GM19099 (cell line): ENCODE results near the gene CECR2.

Source experiments
- POLR2A ChIP-seq: IDR thresholded peaks from 3 replicates; pipeline ENCODE4 v1.6.1; 2011; ENCODE audit warnings: low read depth; ENCODE audit not compliant: insufficient read length; ENCODE audit errors: extremely low read depth

CECR2 gene

DNA sequence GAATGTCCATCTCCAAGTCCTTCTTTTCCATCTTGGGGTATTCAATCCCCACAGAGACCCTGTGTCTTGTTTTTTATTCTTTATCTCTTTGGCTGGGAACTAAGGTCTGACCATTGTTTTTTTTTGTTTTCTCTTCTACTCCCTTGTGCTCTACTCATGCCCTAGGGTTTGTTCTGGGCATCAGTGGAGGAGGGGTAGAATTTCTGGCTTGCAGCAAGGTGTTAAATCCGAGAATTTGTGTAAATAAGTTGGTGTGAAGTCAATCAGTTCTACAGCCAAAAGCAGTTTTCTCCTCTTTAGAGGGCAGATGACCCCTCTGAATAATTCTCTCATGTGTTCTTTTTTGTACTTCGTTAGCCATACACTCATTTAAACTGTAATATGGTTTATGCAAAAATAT is 10.7 kb downstream of the CECR2 start:
- no peak for TF ChIP-seq POLR2A

DNA sequence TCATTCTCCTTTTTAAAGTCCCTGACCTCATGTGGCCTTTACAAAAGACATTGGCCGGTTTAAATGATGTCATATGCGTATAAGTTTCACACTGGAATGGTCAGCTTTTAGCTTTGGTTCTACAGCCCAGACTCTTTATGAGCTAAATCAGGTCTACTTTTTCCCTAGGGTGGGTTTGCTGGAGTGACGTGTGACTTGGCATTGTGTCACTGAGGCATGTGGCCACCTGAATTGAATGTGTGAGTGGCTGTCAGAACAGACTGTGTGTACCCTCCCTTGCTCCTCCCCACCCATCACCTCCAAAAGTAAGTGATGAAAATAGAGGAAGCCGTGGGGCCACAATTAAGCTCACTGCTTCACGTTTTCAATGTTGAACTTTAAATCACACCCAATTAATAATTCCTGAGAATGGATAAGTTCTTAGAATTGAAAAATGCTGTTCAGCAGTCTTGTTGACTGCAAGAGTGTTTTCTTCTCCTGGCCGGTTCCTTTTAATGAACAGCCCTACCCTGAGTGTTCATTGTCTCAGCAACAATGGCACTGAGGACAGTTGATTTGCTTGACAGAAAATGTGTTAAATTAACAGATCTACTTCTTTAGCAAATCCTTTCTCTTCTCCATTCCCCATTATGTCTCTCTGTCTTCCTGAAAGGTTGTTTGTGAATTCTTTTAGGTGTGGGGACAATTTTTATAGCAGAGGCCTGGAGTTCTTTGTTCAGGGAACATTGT is 11.3 kb downstream of the CECR2 start:
- TF ChIP-seq POLR2A, result no peak

DNA sequence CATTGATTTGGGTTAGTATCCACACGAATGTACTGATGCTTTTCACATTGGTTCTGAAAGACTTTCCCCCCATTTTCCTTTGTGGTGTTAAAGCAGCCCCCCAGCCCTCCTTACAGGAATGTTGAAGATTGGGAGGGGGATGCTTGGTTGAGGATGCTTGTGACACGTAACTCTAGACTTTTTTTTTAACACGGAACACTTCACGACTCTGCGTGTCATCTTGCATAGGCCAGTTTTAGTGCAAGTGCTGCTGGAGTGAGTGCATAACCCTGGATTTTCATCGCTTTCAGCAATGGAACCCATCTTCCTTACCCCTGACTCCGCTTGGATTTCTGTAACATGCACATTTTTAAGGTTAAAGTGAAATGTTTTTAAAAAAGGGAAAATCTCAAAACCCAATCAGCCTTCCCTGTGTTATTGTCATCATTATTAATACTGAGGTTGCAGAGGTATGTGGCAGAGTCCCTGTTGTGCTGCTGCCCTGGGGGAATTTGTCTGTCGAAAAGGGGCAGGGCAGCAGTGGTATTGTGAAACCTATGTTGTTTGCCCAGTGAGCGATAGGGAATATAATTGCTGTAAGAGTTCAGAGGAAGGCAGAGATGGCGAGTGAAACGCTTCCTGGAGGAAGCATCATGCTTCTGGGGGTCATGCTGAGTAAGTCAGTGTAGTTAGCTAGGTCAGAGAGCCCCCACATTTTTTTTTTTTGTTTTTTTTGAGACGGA is 12.1 kb downstream of the CECR2 start:
- TF ChIP-seq POLR2A, result no peak

DNA sequence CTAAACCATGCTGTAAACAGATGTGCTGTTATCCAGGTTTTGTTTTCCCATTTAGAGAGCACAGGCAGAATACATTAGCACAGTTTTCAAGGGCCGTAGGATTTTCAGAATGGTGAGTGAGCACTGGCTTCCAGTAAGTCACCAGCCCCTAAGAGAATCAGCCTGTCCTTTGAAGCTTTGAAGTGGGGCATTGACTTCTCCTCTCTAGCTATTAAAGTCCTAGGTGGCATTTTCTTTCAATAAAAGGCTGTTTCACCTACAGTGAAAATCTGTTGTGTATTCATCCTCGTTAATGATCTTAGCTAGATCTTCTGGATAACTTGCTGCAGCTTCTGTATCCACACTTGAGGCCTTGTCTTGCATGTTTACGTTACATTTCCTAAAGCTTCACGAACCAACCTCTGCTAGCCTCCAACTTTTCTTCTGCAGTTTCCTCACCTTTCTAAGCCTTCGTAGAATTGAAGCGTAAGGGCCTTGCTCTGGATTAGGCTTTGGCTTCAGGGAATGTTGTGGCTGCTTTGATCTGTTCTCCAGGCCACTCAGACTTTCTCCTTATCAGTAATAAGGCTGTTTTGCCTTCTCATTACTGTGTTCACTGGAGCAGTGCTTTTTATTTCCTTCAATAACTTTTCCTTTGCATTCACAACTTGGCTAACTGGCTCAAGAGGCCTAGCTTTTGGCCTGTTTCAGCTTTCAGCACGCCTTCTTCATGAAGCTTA is 15.5 kb downstream of the CECR2 start:
- TF ChIP-seq POLR2A, result no peak

DNA sequence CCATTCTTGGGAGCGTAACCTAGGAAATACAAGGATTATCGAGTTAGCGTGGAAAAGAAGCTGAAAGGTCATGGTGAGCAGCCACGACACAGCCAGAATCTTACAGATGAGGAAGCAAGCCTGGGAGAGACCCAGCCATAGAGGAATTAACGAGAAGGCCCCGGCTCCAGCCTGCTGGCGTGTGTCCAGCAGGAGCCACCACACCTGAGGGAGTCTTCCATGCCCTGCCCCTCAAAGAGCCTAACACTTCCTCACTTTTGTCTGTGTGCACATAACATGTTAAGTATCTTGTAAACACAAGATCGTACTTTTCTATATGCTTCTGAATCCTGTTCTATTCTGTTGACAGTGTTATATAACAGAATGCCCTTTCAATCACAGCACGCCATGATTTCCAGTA is 18.1 kb downstream of the CECR2 start:
- no peak for TF ChIP-seq POLR2A

DNA sequence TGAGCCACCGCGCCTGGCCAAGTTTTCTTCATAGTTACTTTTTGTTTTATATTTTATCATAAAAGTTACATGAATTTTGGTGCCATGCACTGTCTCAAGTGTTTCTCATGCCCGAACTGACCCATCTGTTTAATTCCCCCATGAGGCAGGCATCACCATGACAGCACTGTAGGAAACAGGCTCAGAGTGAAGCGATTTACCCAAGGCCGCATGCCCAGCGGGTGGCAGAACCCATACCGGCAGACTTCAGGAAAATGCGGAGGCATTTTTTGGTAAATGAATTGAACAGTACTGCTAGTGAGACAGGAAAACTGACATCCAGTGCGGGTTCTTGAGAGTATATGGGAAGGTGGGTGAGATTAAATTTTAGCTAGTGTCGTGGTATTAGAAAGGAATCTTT is 19.0 kb downstream of the CECR2 start:
- TF ChIP-seq POLR2A, result no peak

DNA sequence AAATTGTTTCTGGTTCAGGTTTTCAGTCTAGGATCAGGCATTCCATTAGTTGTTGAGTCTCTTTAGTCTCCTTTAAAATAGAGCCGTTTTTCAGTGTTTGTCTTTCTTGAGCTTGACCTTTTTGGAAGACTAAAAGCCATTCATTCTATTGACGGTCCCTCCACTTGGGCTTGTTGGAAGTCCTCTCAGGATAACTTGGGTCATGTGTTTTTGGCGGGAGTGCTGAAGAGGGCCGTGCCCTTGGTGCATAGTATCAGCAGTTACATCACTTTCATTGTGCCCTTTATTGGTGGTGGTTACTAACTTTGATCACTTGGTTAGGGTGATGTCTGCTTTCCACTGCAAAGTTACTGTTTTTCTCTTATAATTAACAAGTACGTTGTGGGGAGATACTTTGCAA is 20.8 kb downstream of the CECR2 start:
- TF ChIP-seq POLR2A, result no peak

DNA sequence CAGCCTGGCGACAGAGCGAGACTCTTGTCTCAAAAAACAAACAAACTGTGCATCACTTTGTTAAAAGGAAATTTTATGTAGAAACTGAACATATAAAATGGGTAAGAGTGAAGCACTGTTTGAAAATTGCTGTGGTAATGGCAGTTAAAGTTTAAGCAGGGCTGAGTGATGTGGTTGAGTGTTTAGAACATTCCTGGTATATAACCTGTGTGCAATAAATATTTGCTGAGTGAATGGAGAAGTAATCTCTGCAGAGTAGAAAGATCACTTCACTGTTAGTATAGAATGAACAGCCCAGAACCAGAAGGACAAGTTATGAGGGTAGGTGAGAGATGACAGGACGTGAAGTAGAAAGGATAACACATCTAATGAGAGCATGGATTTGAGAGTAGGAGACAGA is 27.3 kb downstream of the CECR2 start:
- no peak for TF ChIP-seq POLR2A

DNA sequence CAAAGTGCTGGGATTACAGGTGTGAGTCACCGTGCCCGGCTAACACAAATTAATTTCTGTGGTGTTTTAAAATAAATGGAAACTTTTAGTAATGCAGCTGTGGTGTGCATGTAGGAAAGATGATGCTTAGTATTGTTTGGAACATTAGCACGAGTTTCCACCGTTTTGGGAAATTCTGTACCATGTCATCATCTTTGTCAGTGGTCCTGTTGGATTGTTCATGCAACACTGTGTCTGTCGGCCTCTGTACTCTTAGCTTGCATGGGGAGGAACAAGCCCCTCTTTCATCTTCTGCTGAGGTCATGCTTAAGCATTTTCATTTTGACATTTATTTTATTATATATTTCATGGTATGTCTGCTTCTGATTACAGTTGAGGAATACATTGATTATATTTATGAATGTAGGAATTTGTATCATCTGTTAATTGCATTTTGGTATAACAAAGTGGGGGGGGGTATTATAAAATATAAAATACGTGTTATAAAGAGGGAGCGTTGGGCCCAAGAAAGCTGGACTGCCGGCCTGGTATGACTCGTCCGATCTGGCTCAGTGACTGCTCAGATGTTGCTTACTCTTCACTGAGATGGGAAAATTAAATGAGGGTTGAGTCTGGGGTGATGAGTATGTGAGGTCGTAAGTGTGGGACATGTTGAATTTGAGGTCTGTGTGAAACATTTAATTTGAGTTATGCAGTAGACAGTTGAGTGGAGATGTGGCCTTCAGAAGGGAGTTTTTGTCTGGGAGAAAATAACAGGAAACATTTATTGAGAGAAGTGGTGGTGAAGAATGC is 28.7 kb downstream of the CECR2 start:
- TF ChIP-seq POLR2A, result no peak

DNA sequence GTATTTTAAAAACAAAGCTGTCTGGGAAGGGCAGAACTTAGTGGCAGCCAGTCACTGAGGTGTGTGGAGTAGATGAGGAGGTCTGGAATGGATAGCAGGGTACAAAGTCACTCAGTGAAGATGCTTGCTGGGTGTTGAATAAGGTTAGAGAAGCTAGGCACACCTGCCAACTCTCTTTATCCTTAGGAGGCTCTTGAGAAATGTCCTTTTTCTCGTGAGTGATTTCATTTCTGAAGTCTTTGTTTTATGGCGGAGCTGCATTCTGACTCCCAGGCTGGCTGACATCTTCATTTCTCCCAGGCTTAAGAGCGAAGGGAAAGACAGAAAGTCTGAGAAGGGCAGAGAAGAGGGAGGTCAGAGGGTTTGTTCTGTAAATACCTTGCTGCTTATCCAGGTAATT is 31.0 kb downstream of the CECR2 start:
- no peak for TF ChIP-seq POLR2A

DNA sequence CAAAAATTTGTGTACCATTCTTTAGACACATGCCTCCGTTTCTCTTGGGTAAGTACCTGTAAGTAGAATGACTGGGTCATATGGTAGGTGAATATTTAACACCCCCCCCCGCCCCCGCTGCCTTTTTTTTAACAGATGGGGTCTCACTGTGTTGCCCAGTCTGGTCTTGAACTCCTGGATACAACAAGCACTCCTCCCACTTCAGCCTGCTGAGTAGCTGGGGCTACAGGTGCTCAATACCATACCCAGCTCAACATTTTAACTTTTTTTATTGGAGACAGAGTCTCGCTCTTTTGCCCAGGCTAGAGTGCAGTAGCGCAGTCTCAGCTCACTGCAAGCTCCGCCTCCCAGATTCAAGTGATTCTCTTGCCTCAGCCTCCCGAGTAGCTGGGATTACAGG is 32.5 kb downstream of the CECR2 start:
- no peak for TF ChIP-seq POLR2A

DNA sequence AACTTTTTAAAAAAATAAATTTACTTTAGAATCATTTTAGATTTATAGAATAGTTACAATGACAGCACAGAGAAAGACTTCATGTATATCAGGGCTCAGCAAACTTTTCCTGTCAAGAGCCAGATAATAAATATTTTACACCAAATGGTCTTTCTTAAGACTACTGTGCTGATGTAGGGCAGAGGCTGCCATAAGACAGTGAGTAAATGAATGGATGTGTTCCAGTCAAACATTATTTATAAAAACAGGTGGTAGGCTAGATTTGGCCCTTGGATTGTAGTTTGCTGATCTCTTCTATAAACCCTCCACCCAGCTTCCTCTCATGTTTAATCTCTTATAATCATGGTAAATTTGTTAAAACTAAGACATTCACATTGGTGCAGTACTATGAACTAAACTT is 33.0 kb downstream of the CECR2 start:
- TF ChIP-seq POLR2A, result no peak

DNA sequence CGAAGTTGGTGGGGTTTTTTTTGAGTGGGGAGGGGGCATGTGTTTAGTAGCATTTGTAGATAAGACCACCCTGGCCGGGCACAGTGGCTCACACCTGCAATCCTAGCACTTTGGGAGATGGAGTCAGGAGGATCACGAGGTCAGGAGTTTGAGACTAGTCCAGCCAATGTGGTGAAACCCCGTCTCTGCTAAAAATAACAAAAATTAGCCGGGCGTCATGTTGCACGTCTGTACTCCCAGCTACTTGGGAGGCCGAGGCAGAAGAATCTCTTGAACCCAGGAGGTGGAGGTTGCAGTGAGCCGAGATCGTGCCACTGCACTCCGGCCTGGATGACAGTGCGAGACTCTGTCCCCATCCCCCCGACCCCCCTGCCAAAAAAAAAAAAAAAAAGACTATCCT is 34.6 kb downstream of the CECR2 start:
- TF ChIP-seq POLR2A, result no peak

DNA sequence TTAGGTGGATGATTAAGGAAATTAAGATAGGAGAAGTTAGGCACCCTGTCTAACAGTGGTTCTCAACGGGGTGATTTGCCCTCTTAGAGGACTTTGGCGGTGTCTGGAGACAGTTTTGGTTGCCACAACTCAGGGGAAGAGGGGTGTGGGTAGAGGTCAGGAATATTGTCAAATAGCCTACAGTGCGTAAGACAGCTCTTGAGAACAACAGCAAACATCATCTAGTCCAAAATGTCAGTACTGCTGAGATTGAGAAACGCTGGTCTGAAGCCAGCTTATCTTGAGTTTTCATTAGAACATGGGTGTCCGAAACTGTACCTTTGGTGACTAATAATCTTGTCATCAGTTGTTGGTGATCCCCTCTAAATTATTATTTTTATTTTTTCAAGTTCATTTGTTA is 38.4 kb downstream of the CECR2 start:
- no peak for TF ChIP-seq POLR2A

DNA sequence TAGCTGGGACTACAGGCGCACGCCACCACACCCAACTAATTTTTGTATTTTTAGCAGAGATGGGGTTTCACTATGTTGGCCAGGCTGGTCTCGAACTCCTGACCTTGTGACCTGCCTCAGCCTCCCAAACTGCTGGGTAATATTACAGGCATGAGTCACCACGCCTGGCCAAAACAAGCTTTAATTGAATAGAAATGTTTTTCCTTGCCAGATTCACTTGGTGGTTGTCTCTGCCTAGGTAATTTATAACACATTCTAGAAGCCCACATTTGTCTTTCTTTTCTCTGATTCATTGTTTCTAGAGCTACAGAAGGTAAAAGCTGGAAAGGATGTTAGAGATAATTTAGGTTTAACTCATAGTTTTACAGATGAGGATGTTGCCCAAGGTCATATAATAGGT is 41.3 kb downstream of the CECR2 start:
- TF ChIP-seq POLR2A, result no peak
